Myometrial cell (primary cell): ENCODE measurements around the gene OLFML3. TPM values are rescaled to one million over a fixed set of nuclear protein-coding genes. Genes with fewer than 3 reads are reported as not detected.

Source experiments
- total RNA-seq: library from RNA; depleted of rRNA; stranded (reverse); fragments of >200 nt; gene quantifications from 2 replicates; pipeline ENCODE4 v1.2.3, GENCODE V29; 2015

The OLFML3 gene
- total RNA-seq: 153 and 175 TPM in 2 replicates

GRCh38 chr1:113978863-113979702 lies at the start of gene OLFML3:
Gene OLFML3 (plus strand): TSS chr1:113979474. CDS start chr1:113979517, 43 bp downstream.

Other genes starting within 250 kb of the OLFML3 start
- gene PHTF1, start 220.0 kb upstream of the OLFML3 start, total RNA-seq: 27.1 and 36.9 TPM in 2 replicates
- gene RSBN1, start 167.0 kb upstream of the OLFML3 start, total RNA-seq: 5.2 and 6.2 TPM in 2 replicates
- 1.4 and 1.7 TPM in 2 replicates for gene PTPN22, start 107.8 kb upstream of the OLFML3 start, total RNA-seq
- not detected in 2 replicates for gene BCL2L15, start 91.9 kb upstream of the OLFML3 start, total RNA-seq
- 14.0 and 21.6 TPM in 2 replicates for gene AP4B1, start 74.7 kb upstream of the OLFML3 start, total RNA-seq
- gene DCLRE1B, start 74.1 kb upstream of the OLFML3 start, total RNA-seq: 2.9 and 3.9 TPM in 2 replicates
- 12.7 and 17.5 TPM in 2 replicates for gene HIPK1, start 50.1 kb upstream of the OLFML3 start, total RNA-seq
- not detected in 2 replicates for gene SYT6, start 174.4 kb downstream of the OLFML3 start, total RNA-seq